ENCODE results near the gene FBXL7. TPM values are rescaled to one million over a fixed set of nuclear protein-coding genes. Genes with fewer than 3 reads are reported as not detected.

Gene FBXL7
- polyA plus RNA-seq, 1 donor (not counting 4 experiments of a cell fraction or from before 2014, with no cell fraction given) = 0.22 TPM

DNA sequence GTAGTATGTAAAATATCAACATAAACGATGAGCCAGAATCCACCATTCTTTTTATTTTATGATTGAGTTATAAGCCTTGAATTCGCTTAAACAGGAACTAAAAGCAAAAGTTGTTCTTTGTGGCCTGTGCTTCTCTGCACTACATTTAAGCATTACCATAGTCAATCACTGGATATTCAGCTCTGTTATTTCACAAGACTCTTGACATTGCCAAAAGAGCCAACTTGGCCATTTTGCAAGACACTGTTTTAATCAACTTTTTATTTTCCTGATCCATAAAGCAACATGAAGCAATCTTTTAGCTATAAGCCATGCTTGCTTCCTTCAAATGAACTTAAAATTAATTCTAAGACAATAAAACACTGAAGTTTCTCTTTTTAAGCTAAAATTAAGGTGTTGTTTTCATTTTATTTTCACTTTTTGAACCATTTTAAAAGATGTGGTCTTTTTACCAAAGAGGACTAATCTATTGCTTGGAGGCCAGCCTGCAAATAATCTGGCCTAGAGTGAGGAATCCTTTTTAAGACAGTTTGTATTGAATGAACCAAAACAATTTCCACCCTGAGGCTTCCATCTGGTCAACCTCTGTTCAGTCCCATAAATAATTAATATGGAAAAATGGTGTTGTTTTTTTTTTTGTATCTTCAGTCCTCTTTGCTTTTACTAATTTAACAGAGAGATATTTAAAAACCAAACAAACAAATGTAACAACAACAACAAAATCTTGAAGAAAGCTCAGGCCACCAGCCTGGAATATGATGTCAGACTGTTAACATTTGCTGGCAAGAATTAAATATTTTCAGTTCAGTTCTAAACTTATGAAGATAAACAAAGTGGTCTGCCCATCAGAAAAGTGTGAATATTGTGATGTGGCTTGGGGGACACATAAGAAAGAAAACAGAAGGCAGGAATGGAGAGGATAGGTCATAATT lies 405.2 kb downstream of the FBXL7 start:
- no peaks in the 10 kb centered on the region for H3K27me3 ChIP-seq (ENCODE audit: control insufficient read depth, extremely low read depth, insufficient read depth, low read length)
- H3K9me1 ChIP-seq (ENCODE audit: control insufficient read depth, extremely low read depth, insufficient read depth, low read length) = no peaks in the 10 kb centered on the region
- no peaks in the 10 kb centered on the region for H3K79me2 ChIP-seq (ENCODE audit: control insufficient read depth, insufficient read depth, low read length)
- no peaks in the 10 kb centered on the region for H3K9me3 ChIP-seq (ENCODE audit: control insufficient read depth, low read depth, low read length)
- H3K9ac ChIP-seq (ENCODE audit: control insufficient read depth, extremely low read depth, insufficient read depth, low read length) = no peak overlapping the region
- no peak overlapping the region for H3K4me2 ChIP-seq (ENCODE audit: control insufficient read depth, extremely low read depth, insufficient read depth, low read depth, low read length)
- H3K27ac ChIP-seq (ENCODE audit: control insufficient read depth, insufficient read depth, low read length) = no peak overlapping the region
- dilution Hi-C loops (cut with MboI; ENCODE audit: extremely low pct_ligation_motif_present, low sequenced_read_pairs) = no loop called here
- no peak overlapping the region for H2AFZ ChIP-seq (ENCODE audit: control insufficient read depth, low read length)
- H4K20me1 ChIP-seq (ENCODE audit: control insufficient read depth, extremely low read depth, insufficient read depth, low read length) = no peaks in the 10 kb centered on the region
- no peaks in the 10 kb centered on the region for H3K4me1 ChIP-seq (ENCODE audit: control insufficient read depth, extremely low read depth, insufficient read depth, low read length)
- H3K36me3 ChIP-seq (ENCODE audit: control insufficient read depth in 2 of 2, extremely low read depth in 1 of 2, insufficient read depth in 2 of 2, low read length in 2 of 2) = no peaks in the 10 kb centered on the region
- DNase-seq (ENCODE audit: low read depth, low spot score) (no peak), FAIRE-seq (no peak)
- no peak overlapping the region for H3K4me3 ChIP-seq (ENCODE audit: control insufficient read depth in 2 of 3, extremely low read depth in 1 of 3, insufficient read depth in 2 of 3, low read depth in 1 of 3, low read length in 3 of 3)
- TF ChIP-seq, protein P1, sequence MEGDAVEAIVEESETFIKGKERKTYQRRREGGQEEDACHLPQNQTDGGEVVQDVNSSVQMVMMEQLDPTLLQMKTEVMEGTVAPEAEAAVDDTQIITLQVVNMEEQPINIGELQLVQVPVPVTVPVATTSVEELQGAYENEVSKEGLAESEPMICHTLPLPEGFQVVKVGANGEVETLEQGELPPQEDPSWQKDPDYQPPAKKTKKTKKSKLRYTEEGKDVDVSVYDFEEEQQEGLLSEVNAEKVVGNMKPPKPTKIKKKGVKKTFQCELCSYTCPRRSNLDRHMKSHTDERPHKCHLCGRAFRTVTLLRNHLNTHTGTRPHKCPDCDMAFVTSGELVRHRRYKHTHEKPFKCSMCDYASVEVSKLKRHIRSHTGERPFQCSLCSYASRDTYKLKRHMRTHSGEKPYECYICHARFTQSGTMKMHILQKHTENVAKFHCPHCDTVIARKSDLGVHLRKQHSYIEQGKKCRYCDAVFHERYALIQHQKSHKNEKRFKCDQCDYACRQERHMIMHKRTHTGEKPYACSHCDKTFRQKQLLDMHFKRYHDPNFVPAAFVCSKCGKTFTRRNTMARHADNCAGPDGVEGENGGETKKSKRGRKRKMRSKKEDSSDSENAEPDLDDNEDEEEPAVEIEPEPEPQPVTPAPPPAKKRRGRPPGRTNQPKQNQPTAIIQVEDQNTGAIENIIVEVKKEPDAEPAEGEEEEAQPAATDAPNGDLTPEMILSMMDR (optimal IDR thresholded peaks at IDR 0.05 in 1 of 3, IDR thresholded peaks at IDR 0.05 in 1 of 3, conservative IDR thresholded peaks at IDR 0.05 in 1 of 3; ENCODE audit: extremely low read depth in 1 of 3, insufficient read depth in 2 of 3, low read length in 3 of 3) = no peak
- no peak for TF ChIP-seq EZH2 (IDR thresholded peaks at IDR 0.05; ENCODE audit: low read length)

DNA sequence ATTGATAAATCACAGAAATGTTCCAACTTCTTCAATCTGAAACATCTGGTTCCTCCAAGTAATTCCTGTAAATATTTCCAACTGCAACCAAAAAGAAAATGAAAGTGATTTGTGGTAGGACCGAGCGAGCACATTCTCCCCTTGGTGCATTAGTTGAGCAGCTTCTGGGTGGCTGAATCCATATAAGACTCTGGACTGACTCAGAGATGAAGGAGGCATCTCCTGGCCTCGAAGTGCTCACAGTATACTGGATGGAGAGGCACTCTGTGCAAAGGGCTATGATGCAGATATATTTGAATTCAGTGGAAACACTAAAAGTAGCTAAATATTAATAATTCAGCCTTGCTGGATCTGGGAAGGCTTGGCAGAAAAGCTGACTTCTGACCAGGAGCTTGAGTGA lies 414.7 kb downstream of the FBXL7 start:
- dilution Hi-C loops (cut with MboI; ENCODE audit: extremely low pct_ligation_motif_present, low sequenced_read_pairs) = no loop called here

More for the DNA sequence above, 414.7 kb downstream of the FBXL7 start:
- Histone ChIP-seq H3K4me1 (ENCODE audit: control insufficient read depth, extremely low read depth, insufficient read depth, low read length) (no peaks in the 10 kb centered on the region), H3K9me3 (ENCODE audit: control insufficient read depth, low read depth, low read length) (no peaks in the 10 kb centered on the region), H2AFZ (ENCODE audit: control insufficient read depth, low read length) (no peak overlapping the region), H3K4me3 (ENCODE audit: control insufficient read depth in 2 of 3, extremely low read depth in 1 of 3, insufficient read depth in 2 of 3, low read depth in 1 of 3, low read length in 3 of 3) (no peak overlapping the region), H3K9ac (ENCODE audit: control insufficient read depth, extremely low read depth, insufficient read depth, low read length) (no peak overlapping the region), H3K36me3 (ENCODE audit: control insufficient read depth in 2 of 2, extremely low read depth in 1 of 2, insufficient read depth in 2 of 2, low read length in 2 of 2) (no peaks in the 10 kb centered on the region), H3K79me2 (ENCODE audit: control insufficient read depth, insufficient read depth, low read length) (no peaks in the 10 kb centered on the region), H3K27ac (ENCODE audit: control insufficient read depth, insufficient read depth, low read length) (no peak overlapping the region), H3K4me2 (ENCODE audit: control insufficient read depth, extremely low read depth, insufficient read depth, low read depth, low read length) (no peak overlapping the region), H3K9me1 (ENCODE audit: control insufficient read depth, extremely low read depth, insufficient read depth, low read length) (no peaks in the 10 kb centered on the region), H4K20me1 (ENCODE audit: control insufficient read depth, extremely low read depth, insufficient read depth, low read length) (no peaks in the 10 kb centered on the region), H3K27me3 (ENCODE audit: control insufficient read depth, extremely low read depth, insufficient read depth, low read length) (no peaks in the 10 kb centered on the region)
- no peak for TF ChIP-seq EZH2 (IDR thresholded peaks at IDR 0.05; ENCODE audit: low read length)
- TF ChIP-seq, protein P1 (optimal IDR thresholded peaks at IDR 0.05 in 1 of 3, IDR thresholded peaks at IDR 0.05 in 1 of 3, conservative IDR thresholded peaks at IDR 0.05 in 1 of 3; ENCODE audit: extremely low read depth in 1 of 3, insufficient read depth in 2 of 3, low read length in 3 of 3) = no peak
- FAIRE-seq (no peak), DNase-seq (ENCODE audit: low read depth, low spot score) (no peak)
